Retinal pigment epithelial cell (primary cell): ENCODE measurements around the gene TMEM164.
A peak's percentile ranks its signal among the peaks of the same experiment; 100 is the strongest.

Experiments
- DNase-seq: peaks from one replicate; pipeline ENCODE4 v3.0.0-alpha.2; 2010; ENCODE audit warnings: low read depth
- H3K4me3 ChIP-seq: 2 replicates; pipeline ENCODE4 v1.5.1; 2011; ENCODE audit warnings: mild to moderate bottlenecking, low read length, control low read depth, moderate library complexity
- TF ChIP-seq, protein P1 (sequence below): conservative IDR thresholded peaks from 2 replicates; pipeline ENCODE4 v1.5.1; 2011; ENCODE audit warnings: low read depth, low read length, control low read depth, inconsistent platforms

TMEM164 gene

GRCh38 chrX:110167952-110168451, 165.1 kb downstream of the TMEM164 start:
- DNase-seq, result no peak
- TF ChIP-seq, protein P1, sequence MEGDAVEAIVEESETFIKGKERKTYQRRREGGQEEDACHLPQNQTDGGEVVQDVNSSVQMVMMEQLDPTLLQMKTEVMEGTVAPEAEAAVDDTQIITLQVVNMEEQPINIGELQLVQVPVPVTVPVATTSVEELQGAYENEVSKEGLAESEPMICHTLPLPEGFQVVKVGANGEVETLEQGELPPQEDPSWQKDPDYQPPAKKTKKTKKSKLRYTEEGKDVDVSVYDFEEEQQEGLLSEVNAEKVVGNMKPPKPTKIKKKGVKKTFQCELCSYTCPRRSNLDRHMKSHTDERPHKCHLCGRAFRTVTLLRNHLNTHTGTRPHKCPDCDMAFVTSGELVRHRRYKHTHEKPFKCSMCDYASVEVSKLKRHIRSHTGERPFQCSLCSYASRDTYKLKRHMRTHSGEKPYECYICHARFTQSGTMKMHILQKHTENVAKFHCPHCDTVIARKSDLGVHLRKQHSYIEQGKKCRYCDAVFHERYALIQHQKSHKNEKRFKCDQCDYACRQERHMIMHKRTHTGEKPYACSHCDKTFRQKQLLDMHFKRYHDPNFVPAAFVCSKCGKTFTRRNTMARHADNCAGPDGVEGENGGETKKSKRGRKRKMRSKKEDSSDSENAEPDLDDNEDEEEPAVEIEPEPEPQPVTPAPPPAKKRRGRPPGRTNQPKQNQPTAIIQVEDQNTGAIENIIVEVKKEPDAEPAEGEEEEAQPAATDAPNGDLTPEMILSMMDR, result peak; percentile 63

DNA sequence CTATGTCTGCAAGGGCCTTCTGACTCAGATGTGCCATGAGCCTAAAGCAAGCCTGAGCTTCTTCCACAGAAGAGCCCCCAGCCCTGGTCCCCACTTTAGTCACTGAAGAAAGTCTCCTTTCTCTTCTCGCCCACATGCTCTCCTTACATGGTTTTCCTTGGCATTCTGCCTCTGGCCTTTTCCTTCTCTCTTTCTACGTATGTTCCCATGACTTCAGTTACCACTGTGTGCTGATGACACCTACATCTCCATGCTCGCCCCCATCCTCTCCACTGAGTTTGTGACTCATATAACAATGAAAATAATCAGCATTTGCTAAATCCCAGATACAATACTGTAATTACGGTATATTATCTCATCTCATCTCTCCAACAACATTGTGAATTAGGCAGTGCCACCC, 165.7 kb downstream of the TMEM164 start:
- no peak overlapping the region for H3K4me3 ChIP-seq
- no peak for DNase-seq
- TF ChIP-seq, protein P1, result no peak

More at GRCh38 chrX:110167952-110168451, 165.1 kb downstream of the TMEM164 start:
- H3K4me3 ChIP-seq, result no peak overlapping the region

- no peak overlapping the region for H3K4me3 ChIP-seq
- no peak for DNase-seq
- TF ChIP-seq, protein P1, result no peak
Measured at GRCh38 chrX:110170029-110170428, 167.1 kb downstream of the TMEM164 start.

GRCh38 chrX:110171442-110171841, 168.5 kb downstream of the TMEM164 start:
- no peak overlapping the region for H3K4me3 ChIP-seq
- no peak for DNase-seq
- TF ChIP-seq, protein P1, result no peak

DNA sequence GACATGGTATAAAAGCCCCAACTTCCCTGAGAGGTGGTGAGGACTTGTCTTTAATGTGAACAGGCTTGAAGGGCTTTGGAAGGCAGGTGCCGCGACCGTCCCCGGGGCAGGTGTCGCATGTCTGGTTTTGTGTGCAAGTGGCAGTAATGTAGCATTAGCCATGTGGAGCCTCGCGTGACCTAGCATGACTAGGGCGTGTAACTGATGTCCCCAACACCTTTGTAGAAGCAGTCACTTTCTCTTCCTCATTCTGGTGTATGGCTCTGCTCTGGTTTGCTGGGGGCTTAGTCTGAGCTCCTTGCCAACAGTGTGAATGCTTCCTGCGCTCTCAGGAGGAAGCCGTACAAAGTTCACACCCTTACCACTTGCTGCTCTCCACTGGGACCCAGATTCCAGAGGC, 169.3 kb downstream of the TMEM164 start:
- TF ChIP-seq, protein P1, result no peak
- no peak overlapping the region for H3K4me3 ChIP-seq
- DNase-seq, result no peak

- H3K4me3 ChIP-seq, result no peak overlapping the region
- no peak for DNase-seq
- TF ChIP-seq, protein P1, result no peak
Measured at GRCh38 chrX:110173192-110174175, 170.6 kb downstream of the TMEM164 start.
